ENCODE results near the gene SRMS. TPM values are rescaled to one million over a fixed set of nuclear protein-coding genes. Genes with fewer than 3 reads are reported as not detected.

SRMS gene
- total and polyA plus RNA-seq, 11 donors, result not detected

GRCh38 chr20:63534427-63534830, 13.1 kb downstream of the SRMS start:
- WGBS, 4 donors, result 56 to 62% (median 58%) methylated on average over 6 to 12 of the region's 12 CpGs
- intact Hi-C loops (cut with DNase I), result loop anchor here in 2 of 10 donors (10.0 kb wide), 3 partner anchors 330 to 590 kb away; partner anchors contain the start of genes ABHD16B (in 1 of the 2) and TPD52L2 (in 1 of the 2)
- DNase-seq (peak in 3 of 5 donors; percentile 24 to 62 (median 29)), ATAC-seq (no peak)
- Histone ChIP-seq H3K27me3 (peaks cover 0 to 41% (median 2%) of the 10 kb centered on the region in 9 donors), H3K27ac (no peak overlapping the region), H3K4me3 (no peak overlapping the region), H3K9me3 (no peaks in the 10 kb centered on the region), H3K36me3 (no peaks in the 10 kb centered on the region), H3K4me1 (peaks cover 0 to 28% (median 13%) of the 10 kb centered on the region in 12 donors)
- TF ChIP-seq CTCF (IDR thresholded peaks at IDR 0.05) (no peak), POLR2A (IDR thresholded peaks at IDR 0.05) (no peak)

- WGBS, 4 donors, result 66 to 80% (median 73%) methylated on average over 6 to 28 of the region's 28 CpGs
- peaks cover 0 to 41% (median 2%) of the 10 kb centered on the region in 9 donors for H3K27me3 ChIP-seq
- H3K4me3 ChIP-seq, result no peak overlapping the region
- no peaks in the 10 kb centered on the region for H3K36me3 ChIP-seq
- H3K27ac ChIP-seq, result no peak overlapping the region
- no peak for TF ChIP-seq POLR2A (IDR thresholded peaks at IDR 0.05)
- no peak for TF ChIP-seq CTCF (IDR thresholded peaks at IDR 0.05)
- intact Hi-C loops (cut with DNase I), result loop anchor here in 2 of 10 donors (10.0 kb wide), 3 partner anchors 331 to 591 kb away; partner anchors contain the start of genes ABHD16B (in 1 of the 2) and TPD52L2 (in 1 of the 2)
- no peaks in the 10 kb centered on the region for H3K9me3 ChIP-seq
- peak in 4 of 5 donors; percentile 17 to 61 (median 24) for DNase-seq
- peaks cover 0 to 28% (median 13%) of the 10 kb centered on the region in 12 donors for H3K4me1 ChIP-seq
- ATAC-seq, result no peak
Measured at GRCh38 chr20:63533871-63534393, 13.6 kb downstream of the SRMS start.

GRCh38 chr20:63533388-63533787, 14.2 kb downstream of the SRMS start:
- no peak for ATAC-seq
- no peak overlapping the region for H3K27ac ChIP-seq
- WGBS, 4 donors, result 74 to 83% (median 77%) methylated on average over 13 to 14 of the region's 14 CpGs
- H3K4me3 ChIP-seq, result no peak overlapping the region
- no peaks in the 10 kb centered on the region for H3K36me3 ChIP-seq
- peaks cover 0 to 41% (median 2%) of the 10 kb centered on the region in 9 donors for H3K27me3 ChIP-seq
- DNase-seq, result peak in 3 of 5 donors; percentile 14 to 51 (median 14)
- no peaks in the 10 kb centered on the region for H3K9me3 ChIP-seq
- intact Hi-C loops (cut with DNase I), result loop anchor here in 2 of 10 donors (10.0 kb wide), 3 partner anchors 331 to 591 kb away; partner anchors contain the start of genes ABHD16B (in 1 of the 2) and TPD52L2 (in 1 of the 2)
- TF ChIP-seq POLR2A (IDR thresholded peaks at IDR 0.05) (no peak), CTCF (IDR thresholded peaks at IDR 0.05) (no peak)
- peaks cover 0 to 28% (median 12%) of the 10 kb centered on the region in 12 donors for H3K4me1 ChIP-seq

- no peak for TF ChIP-seq CTCF (IDR thresholded peaks at IDR 0.05)
- no peak for TF ChIP-seq POLR2A (IDR thresholded peaks at IDR 0.05)
- 73 to 85% (median 79%) methylated on average over 14 to 24 of the region's 24 CpGs for WGBS, 4 donors
- H3K4me3 ChIP-seq, result no peak overlapping the region
- H3K36me3 ChIP-seq, result no peaks in the 10 kb centered on the region
- peaks cover 0 to 22% (median 4%) of the 10 kb centered on the region in 12 donors for H3K4me1 ChIP-seq
- intact Hi-C loops (cut with DNase I), result loop anchor here in 2 of 10 donors (10.0 kb wide), 3 partner anchors 332 to 592 kb away; partner anchors contain the start of genes ABHD16B (in 1 of the 2) and TPD52L2 (in 1 of the 2)
- H3K9me3 ChIP-seq, result no peaks in the 10 kb centered on the region
- ATAC-seq (no peak), DNase-seq (peak in 3 of 5 donors; percentile 15 to 58 (median 18))
- no peak overlapping the region for H3K27ac ChIP-seq
- H3K27me3 ChIP-seq, result peaks cover 0 to 38% (median 2%) of the 10 kb centered on the region in 9 donors
Measured at GRCh38 chr20:63532449-63532971, 15.0 kb downstream of the SRMS start.

Data from heart left ventricle (tissue), 16 donors.